Gastrocnemius medialis (tissue), 4 donors: ENCODE measurements around the gene ELMO2. TPM values are rescaled to one million over a fixed set of nuclear protein-coding genes. Genes with fewer than 3 reads are reported as not detected.
A peak's percentile ranks its signal among the peaks of the same experiment; 100 is the strongest.

Experiments used
- ATAC-seq, 2 donors: fragments of 150-250 bp; one replicate each; pipeline ENCODE4 v1.9.1; 2016
- DNase-seq, 2 donors: peaks; one replicate each; pipeline ENCODE4 v3.0.0-alpha.2; 2019
- H3K27ac ChIP-seq, 4 donors: fragments of 200-600 bp; sonication (generic); 1 replicate in 1 of 4; 2 replicates in 3 of 4; pipeline ENCODE4 v1.5.1; 2016 to 2018; ENCODE audit warnings: mild to moderate bottlenecking in 2 of 4, moderate library complexity in 1 of 4
- H3K27me3 ChIP-seq, 3 donors: fragments of 200-600 bp; sonication (generic) in 2 of 3; 1 replicate in 1 of 3; 2 replicates in 2 of 3; pipeline versions ENCODE4 v1.5.1 to v1.6.0; 2016 to 2019; ENCODE audit warnings: mild to moderate bottlenecking in 1 of 3, moderate library complexity in 1 of 3
- H3K36me3 ChIP-seq, 2 donors: fragments of 200-600 bp; sonication (generic) in 1 of 2; one replicate each; pipeline ENCODE4 v1.5.1; 2017 to 2018
- H3K4me1 ChIP-seq, 2 donors: fragments of 200-600 bp; sonication (generic) in 1 of 2; one replicate each; pipeline ENCODE4 v1.5.1; 2016 to 2017; ENCODE audit warnings: mild to moderate bottlenecking in 2 of 2
- H3K4me3 ChIP-seq, 4 donors: fragments of 200-600 bp; sonication (generic) in 3 of 4; 1 replicate in 1 of 4; 2 replicates in 3 of 4; pipeline ENCODE4 v1.5.1; 2016 to 2019; ENCODE audit warnings: mild to moderate bottlenecking in 2 of 4
- H3K9me3 ChIP-seq, 3 donors: fragments of 200-600 bp; sonication (generic) in 2 of 3; 1 replicate in 1 of 3; 2 replicates in 2 of 3; pipeline ENCODE4 v1.5.1; 2016 to 2019
- POLR2A ChIP-seq, 2 donors: fragments of 450-650 bp; IDR thresholded peaks; one replicate each; pipeline ENCODE4 v1.6.1; 2017; ENCODE audit warnings: antibody characterized with exemption in 2 of 2, mild to moderate bottlenecking in 2 of 2, moderate library complexity in 2 of 2
- in situ Hi-C, 4 donors: fragments of 200-750 bp; cut with MboI; loops; one replicate each; pipeline versions ENCODE4 v1.15.0 to v1.8.0; 2017; ENCODE audit warnings: low sequenced_read_pairs in 4 of 4
- intact Hi-C: fragments of 100-400 bp; cut with DNase I; formaldehyde crosslinking; loops from one replicate; pipeline ENCODE4 v1.15.1; 2023; ENCODE audit warnings: low total_unique reads
- total RNA-seq, 4 donors: library from RNA; depleted of rRNA; stranded (reverse); fragments of >200 nt; gene quantifications; one replicate each; pipeline versions ENCODE4 v1.1.0 to v1.2.3, GENCODE V29; 2016
- TF ChIP-seq, protein P1 (sequence below), 5 experiments: fragments of 450-650 bp in 3 of 5; fragments of 200-600 bp in 2 of 5; sonication (generic) in 2 of 5; IDR thresholded peaks in 4 of 5; conservative IDR thresholded peaks in 1 of 5; 1 replicate in 4 of 5; 2 replicates in 1 of 5; pipeline ENCODE4 v1.5.1; 2016 to 2019; ENCODE audit warnings: antibody characterized with exemption in 5 of 5, mild to moderate bottlenecking in 3 of 5, moderate library complexity in 3 of 5

ELMO2 gene
- total RNA-seq, 4 donors from 2014 or later = 47.6 to 67.5 (median 53.6) TPM

DNA sequence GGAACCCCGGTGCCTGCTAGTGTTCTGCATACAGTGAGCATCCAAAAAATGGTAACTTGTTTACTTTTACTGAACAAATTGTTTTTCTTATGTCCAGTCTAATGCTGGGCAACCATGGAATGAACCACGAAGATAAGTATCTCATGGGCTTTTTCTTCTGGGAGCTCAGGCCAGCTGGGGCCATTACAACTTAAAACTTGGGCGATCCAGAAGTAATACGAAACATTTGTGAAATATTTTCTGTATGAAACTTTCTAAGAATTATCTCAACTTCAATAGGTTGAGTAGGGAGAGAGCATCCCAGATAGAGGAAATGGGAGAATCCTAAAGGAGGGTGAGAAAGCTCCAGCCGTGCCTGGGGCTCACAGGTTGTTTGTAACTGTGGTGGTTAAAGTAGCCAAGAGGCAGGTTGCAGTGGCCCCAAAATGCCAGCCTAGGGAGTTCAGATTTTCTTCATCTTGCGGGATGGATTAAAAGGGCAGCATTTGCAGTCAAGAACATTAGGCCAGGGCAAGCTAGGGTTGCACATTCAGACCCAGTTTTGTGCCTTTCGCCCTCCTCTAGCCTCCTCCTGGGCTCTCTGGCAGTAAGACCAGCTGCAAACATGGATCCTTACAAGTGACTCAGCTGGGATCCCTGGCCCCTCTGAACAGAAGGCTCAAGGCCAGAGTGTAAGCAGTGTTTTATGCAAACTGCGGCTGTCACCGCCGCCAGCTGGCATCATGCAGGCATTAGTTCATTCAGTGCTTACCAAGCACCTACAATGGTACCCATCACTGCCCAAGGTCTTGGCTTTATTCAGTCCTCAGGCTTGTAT lies 41.5 kb downstream of the ELMO2 start:
- in situ Hi-C loops (no loop called here), intact Hi-C loops (loop anchor here (1.0 kb wide), 1 partner anchor 41 kb away; the partner anchor contains the start of gene ELMO2)
- H3K27ac ChIP-seq = peak overlapping the region; percentile 94 to 100 (median 98)
- H3K4me3 ChIP-seq = peak overlapping the region; percentile 87 to 100 (median 93)
- ATAC-seq (no peak), DNase-seq (no peak)
- H3K36me3 ChIP-seq = peaks cover 0 to 40% of the 10 kb centered on the region in 2 donors
- no peak for TF ChIP-seq POLR2A (IDR thresholded peaks at IDR 0.05)
- TF ChIP-seq, protein P1, sequence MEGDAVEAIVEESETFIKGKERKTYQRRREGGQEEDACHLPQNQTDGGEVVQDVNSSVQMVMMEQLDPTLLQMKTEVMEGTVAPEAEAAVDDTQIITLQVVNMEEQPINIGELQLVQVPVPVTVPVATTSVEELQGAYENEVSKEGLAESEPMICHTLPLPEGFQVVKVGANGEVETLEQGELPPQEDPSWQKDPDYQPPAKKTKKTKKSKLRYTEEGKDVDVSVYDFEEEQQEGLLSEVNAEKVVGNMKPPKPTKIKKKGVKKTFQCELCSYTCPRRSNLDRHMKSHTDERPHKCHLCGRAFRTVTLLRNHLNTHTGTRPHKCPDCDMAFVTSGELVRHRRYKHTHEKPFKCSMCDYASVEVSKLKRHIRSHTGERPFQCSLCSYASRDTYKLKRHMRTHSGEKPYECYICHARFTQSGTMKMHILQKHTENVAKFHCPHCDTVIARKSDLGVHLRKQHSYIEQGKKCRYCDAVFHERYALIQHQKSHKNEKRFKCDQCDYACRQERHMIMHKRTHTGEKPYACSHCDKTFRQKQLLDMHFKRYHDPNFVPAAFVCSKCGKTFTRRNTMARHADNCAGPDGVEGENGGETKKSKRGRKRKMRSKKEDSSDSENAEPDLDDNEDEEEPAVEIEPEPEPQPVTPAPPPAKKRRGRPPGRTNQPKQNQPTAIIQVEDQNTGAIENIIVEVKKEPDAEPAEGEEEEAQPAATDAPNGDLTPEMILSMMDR (IDR thresholded peaks at IDR 0.05 in 4 of 5, conservative IDR thresholded peaks at IDR 0.05 in 1 of 5) = no peak
- no peaks in the 10 kb centered on the region for H3K27me3 ChIP-seq
- peaks cover 41 to 43% of the 10 kb centered on the region in 2 donors for H3K4me1 ChIP-seq
- H3K9me3 ChIP-seq = no peaks in the 10 kb centered on the region

DNA sequence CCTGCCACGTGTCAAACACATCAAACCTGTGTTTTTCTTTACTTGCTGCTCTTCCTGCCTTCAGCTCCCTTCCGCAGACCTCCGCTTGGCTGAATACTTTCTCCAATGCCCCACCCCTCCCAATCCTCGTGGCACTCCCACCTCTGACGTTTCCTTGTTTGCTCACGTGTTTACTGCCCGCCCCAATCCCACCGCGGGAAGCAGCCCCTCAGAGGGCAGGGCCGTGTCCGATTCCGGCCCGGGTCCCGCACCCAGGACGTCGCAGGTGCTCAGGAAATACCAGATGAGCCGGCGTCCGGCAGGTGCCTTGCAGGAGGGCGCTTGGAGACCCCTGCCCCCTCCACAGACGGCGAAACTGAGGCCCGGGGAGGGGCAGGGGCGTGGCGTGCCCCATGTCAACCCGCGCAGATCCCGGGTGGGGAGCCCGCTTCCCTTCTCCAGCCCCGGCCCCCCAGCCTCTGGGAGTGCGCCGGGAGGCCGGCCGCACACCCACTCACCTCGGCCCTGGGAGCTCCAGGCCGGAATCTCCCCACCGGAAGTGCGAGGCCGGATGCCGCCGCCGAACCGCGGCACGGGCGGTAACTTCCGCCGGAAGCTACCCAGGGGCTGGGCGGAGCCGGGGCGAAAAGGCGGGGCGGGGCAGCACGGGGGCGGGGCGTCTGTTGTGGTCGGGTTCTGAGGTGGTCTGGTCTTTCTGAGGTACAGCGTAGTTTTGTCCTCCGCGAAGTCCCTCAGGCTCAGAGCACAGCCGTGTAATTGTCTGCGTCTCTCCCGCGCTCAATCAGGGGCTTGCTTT lies 42.3 kb downstream of the ELMO2 start:
- Histone ChIP-seq H3K36me3 (peaks cover 0 to 33% of the 10 kb centered on the region in 2 donors), H3K27ac (peak overlapping the region; percentile 94 to 100 (median 98)), H3K9me3 (no peaks in the 10 kb centered on the region), H3K4me1 (peaks cover 49 to 51% of the 10 kb centered on the region in 2 donors), H3K27me3 (no peaks in the 10 kb centered on the region), H3K4me3 (peak overlapping the region; percentile 87 to 100 (median 93))
- in situ Hi-C loops (no loop called here), intact Hi-C loops (loop anchor here (1.0 kb wide), 1 partner anchor 42 kb away; the partner anchor contains the start of gene ELMO2)
- TF ChIP-seq POLR2A (IDR thresholded peaks at IDR 0.05) = peak; percentile 90
- TF ChIP-seq, protein P1 (IDR thresholded peaks at IDR 0.05 in 4 of 5, conservative IDR thresholded peaks at IDR 0.05 in 1 of 5) = no peak
- peak; percentile 79 to 80 for DNase-seq
- ATAC-seq = peak; percentile 89 to 92

DNA sequence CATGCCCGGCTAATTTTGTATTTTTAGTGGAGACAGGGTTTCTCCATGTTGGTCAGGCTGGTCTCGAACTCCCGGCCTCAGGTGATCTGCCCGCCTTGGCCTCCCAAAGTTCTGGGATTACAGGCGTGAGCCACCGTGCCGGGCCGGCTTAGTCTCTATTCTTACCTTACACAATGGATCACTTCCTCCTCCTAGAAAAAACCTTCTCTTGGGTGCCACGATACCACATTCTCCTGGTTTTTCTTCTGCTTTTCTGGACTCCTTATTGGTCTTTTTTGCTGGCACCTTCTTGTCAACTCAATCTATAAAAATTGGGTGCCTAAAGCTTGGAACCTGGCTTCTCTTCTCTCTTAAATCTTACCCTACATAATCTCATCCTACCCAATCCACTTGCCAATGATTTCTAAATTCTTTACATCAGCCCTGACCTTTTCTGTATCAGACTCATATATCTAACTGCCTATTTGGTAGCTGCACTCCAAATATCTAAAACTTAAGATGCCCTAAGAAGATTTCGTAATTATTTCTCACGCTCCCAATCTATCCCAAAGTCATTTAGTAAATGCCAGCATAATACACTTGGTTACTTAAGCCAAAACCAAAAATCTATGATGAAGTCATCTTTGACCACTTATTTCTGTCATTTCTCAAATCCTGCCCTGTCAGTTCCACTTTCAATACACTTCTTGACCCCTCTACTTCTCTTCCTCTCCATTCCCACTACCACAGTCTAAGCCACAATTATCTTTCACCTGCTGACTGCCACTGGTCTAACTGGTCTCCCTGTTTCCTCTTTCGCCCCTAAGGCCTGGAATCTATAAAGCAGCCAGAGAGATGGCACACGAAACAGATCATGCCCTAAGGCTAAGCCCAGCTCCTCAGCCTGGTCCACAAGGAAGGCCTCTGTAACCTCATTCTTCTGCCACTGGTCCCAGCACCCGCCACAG lies 43.2 kb downstream of the ELMO2 start:
- H3K36me3 ChIP-seq = peaks cover 0 to 27% of the 10 kb centered on the region in 2 donors
- ATAC-seq (no peak), DNase-seq (no peak)
- intact Hi-C loops = no loop called here
- in situ Hi-C loops = no loop called here
- TF ChIP-seq, protein P1 (IDR thresholded peaks at IDR 0.05 in 4 of 5, conservative IDR thresholded peaks at IDR 0.05 in 1 of 5) = no peak
- no peak for TF ChIP-seq POLR2A (IDR thresholded peaks at IDR 0.05)
- peaks cover 53 to 57% of the 10 kb centered on the region in 2 donors for H3K4me1 ChIP-seq
- peak overlapping the region; percentile 94 to 100 (median 98) for H3K27ac ChIP-seq
- H3K9me3 ChIP-seq = no peaks in the 10 kb centered on the region
- no peaks in the 10 kb centered on the region for H3K27me3 ChIP-seq
- peak overlapping the region; percentile 87 to 100 (median 93) for H3K4me3 ChIP-seq

DNA sequence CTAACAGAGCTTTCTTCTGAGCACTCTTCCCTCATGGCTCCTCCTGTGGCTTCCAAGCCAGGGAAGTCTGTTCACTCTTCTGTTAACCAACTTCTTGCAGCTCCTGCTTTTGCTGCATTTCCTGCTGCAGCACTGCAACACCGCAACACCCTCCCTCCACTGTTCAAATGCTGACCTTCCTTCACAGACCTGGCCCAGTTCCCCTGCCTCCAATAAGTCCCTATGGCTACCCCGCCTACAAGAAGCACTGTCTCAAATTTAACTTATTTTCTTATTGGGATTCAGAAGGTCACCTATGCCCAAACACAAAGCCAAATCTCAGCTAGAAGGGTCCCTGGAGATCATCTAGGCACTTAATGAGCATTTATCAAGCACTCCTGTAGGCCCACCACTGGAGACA lies 44.6 kb downstream of the ELMO2 start:
- TF ChIP-seq, protein P1 (IDR thresholded peaks at IDR 0.05 in 4 of 5, conservative IDR thresholded peaks at IDR 0.05 in 1 of 5) = no peak
- TF ChIP-seq POLR2A (IDR thresholded peaks at IDR 0.05) = no peak
- Histone ChIP-seq H3K36me3 (peaks cover 0 to 13% of the 10 kb centered on the region in 2 donors), H3K27ac (peak overlapping the region in 3 of 4 donors; percentile 12 to 20 (median 13)), H3K4me1 (peaks cover 61 to 65% of the 10 kb centered on the region in 2 donors), H3K9me3 (no peaks in the 10 kb centered on the region), H3K4me3 (no peak overlapping the region), H3K27me3 (no peaks in the 10 kb centered on the region)
- intact Hi-C loops (no loop called here), in situ Hi-C loops (no loop called here)
- DNase-seq = no peak
- no peak for ATAC-seq
